GM19463 (cell line): Measurements from ENCODE around the gene METTL24.

Source experiments
- ATAC-seq: cut with Tn5 transposase; IDR thresholded peaks from one replicate; pipeline ENCODE4 v1.9.1; 2021; ENCODE audit warnings: mild to moderate bottlenecking, moderate library complexity; ENCODE audit not compliant: unreplicated experiment

Gene METTL24

GRCh38 chr6:110357664-110358552, at the start of gene METTL24:
METTL24 (minus strand) TSS chr6:110358349; CDS start chr6:110358272, 77 bp downstream.
- ATAC-seq: no peak

- no peak for ATAC-seq
These were observed 46.5 kb upstream of the METTL24 start for GRCh38 chr6:110404607-110405006.

GRCh38 chr6:110401585-110402176, 43.5 kb upstream of the METTL24 start:
- no peak for ATAC-seq

- no peak for ATAC-seq
These were observed 42.1 kb upstream of the METTL24 start for GRCh38 chr6:110400208-110400607.

- ATAC-seq: no peak
These were observed 41.3 kb upstream of the METTL24 start for GRCh38 chr6:110399219-110400071.

GRCh38 chr6:110398778-110399177, 40.6 kb upstream of the METTL24 start:
- ATAC-seq: no peak

- no peak for ATAC-seq
These were observed 37.1 kb upstream of the METTL24 start for GRCh38 chr6:110395221-110395620.

- ATAC-seq: no peak
These were observed 36.3 kb upstream of the METTL24 start for GRCh38 chr6:110394409-110394808.

GRCh38 chr6:110392727-110393126, 34.6 kb upstream of the METTL24 start:
- ATAC-seq: no peak

GRCh38 chr6:110390404-110390803, 32.3 kb upstream of the METTL24 start:
- ATAC-seq: no peak

- ATAC-seq: no peak
These were observed 31.7 kb upstream of the METTL24 start for GRCh38 chr6:110389689-110390382.

- no peak for ATAC-seq
These were observed 29.8 kb upstream of the METTL24 start for GRCh38 chr6:110387986-110388385.

- ATAC-seq: no peak
These were observed 27.3 kb upstream of the METTL24 start for GRCh38 chr6:110385458-110385863.

- no peak for ATAC-seq
These were observed 20.4 kb upstream of the METTL24 start for GRCh38 chr6:110378552-110378951.

GRCh38 chr6:110369066-110369465, 10.9 kb upstream of the METTL24 start:
- ATAC-seq: no peak

GRCh38 chr6:110368284-110368683, 10.1 kb upstream of the METTL24 start:
- no peak for ATAC-seq

- no peak for ATAC-seq
These were observed 9.7 kb upstream of the METTL24 start for GRCh38 chr6:110367825-110368224.

GRCh38 chr6:110366975-110367374, 8.8 kb upstream of the METTL24 start:
- no peak for ATAC-seq

- ATAC-seq: no peak
These were observed 8.1 kb upstream of the METTL24 start for GRCh38 chr6:110366256-110366655.

- ATAC-seq: no peak
These were observed 6.4 kb upstream of the METTL24 start for GRCh38 chr6:110364364-110365105.
